ENCODE measurements around the gene HACD4.

HACD4 gene

DNA sequence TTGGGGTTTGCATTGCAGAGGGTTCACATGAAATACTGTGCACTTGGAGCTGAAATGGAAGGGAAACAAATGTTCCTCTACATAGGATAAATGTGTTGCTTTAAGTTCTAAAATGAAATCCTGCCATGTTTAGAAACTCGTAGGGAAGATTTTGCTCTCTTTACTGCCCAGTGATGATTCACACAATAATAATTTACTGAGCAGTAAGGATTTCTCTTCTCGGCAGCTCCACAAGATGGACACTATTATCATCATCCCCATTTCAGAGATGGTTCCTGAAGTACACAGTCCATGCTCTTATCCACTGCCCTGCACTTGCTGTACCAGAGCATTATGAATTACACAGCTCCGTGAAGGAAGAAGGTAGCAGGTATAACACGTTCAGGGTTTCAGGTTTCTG lies 4.1 kb downstream of the HACD4 start:
- H3K4me3 ChIP-seq (ENCODE audit: low read length): no peak overlapping the region
- no peak overlapping the region for H3K27ac ChIP-seq (ENCODE audit: low read length)
- no peak for DNase-seq
- H4K20me1 ChIP-seq (ENCODE audit: insufficient read depth, low read length): no peaks in the 10 kb centered on the region
- H3K4me2 ChIP-seq (ENCODE audit: low read depth, low read length): no peak overlapping the region
- H3K9me3 ChIP-seq (replicated peaks; ENCODE audit: insufficient read depth, low read length): no peaks in the 10 kb centered on the region
- no peaks in the 10 kb centered on the region for H3K4me1 ChIP-seq (ENCODE audit: low read length)
- no peak overlapping the region for H3K9ac ChIP-seq (ENCODE audit: low read length)
- H3K36me3 ChIP-seq (replicated peaks; ENCODE audit: insufficient read depth, low read length): no peaks in the 10 kb centered on the region
- TF ChIP-seq, protein P1, sequence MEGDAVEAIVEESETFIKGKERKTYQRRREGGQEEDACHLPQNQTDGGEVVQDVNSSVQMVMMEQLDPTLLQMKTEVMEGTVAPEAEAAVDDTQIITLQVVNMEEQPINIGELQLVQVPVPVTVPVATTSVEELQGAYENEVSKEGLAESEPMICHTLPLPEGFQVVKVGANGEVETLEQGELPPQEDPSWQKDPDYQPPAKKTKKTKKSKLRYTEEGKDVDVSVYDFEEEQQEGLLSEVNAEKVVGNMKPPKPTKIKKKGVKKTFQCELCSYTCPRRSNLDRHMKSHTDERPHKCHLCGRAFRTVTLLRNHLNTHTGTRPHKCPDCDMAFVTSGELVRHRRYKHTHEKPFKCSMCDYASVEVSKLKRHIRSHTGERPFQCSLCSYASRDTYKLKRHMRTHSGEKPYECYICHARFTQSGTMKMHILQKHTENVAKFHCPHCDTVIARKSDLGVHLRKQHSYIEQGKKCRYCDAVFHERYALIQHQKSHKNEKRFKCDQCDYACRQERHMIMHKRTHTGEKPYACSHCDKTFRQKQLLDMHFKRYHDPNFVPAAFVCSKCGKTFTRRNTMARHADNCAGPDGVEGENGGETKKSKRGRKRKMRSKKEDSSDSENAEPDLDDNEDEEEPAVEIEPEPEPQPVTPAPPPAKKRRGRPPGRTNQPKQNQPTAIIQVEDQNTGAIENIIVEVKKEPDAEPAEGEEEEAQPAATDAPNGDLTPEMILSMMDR (IDR thresholded peaks at IDR 0.05; ENCODE audit: low read length): no peak
- no peak for TF ChIP-seq EZH2 (optimal IDR thresholded peaks at IDR 0.05; ENCODE audit: low read depth, low read length)
- H3K79me2 ChIP-seq (ENCODE audit: low read length): no peaks in the 10 kb centered on the region
- no peaks in the 10 kb centered on the region for H3F3A ChIP-seq (ENCODE audit: insufficient read depth, low read length)
- no peaks in the 10 kb centered on the region for H3K27me3 ChIP-seq (replicated peaks; ENCODE audit: insufficient read depth, low read length)
- H3K9me2 ChIP-seq (replicated peaks; ENCODE audit: insufficient read depth, low read length): no peaks in the 10 kb centered on the region
- no peak overlapping the region for H2AFZ ChIP-seq (ENCODE audit: low read length)

DNA sequence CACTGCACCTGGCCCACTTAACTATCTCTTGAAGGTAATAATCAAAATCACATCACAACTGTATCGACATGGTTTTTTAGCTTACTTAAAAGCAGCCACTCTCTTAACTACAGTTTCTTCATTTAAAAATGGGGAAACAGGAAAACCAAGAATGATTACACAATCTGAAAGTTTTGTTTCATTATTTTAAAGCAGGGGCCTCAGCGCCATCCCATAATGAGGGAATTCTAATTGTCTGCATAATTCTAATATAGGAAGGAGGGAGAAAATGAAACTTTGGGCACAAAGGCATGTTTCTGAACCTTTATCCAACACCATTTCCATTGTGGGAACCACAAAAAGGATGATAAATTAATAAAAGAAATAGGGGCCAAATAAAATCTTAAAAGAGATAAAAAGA lies 7.6 kb downstream of the HACD4 start:
- Histone ChIP-seq H3K4me2 (ENCODE audit: low read depth, low read length) (no peak overlapping the region), H2AFZ (ENCODE audit: low read length) (no peak overlapping the region), H3K27me3 (replicated peaks; ENCODE audit: insufficient read depth, low read length) (no peaks in the 10 kb centered on the region), H3K27ac (ENCODE audit: low read length) (no peak overlapping the region), H3K4me3 (ENCODE audit: low read length) (no peak overlapping the region), H3K36me3 (replicated peaks; ENCODE audit: insufficient read depth, low read length) (no peaks in the 10 kb centered on the region), H3K9me2 (replicated peaks; ENCODE audit: insufficient read depth, low read length) (no peaks in the 10 kb centered on the region), H3K9me3 (replicated peaks; ENCODE audit: insufficient read depth, low read length) (no peaks in the 10 kb centered on the region), H3F3A (ENCODE audit: insufficient read depth, low read length) (no peaks in the 10 kb centered on the region), H4K20me1 (ENCODE audit: insufficient read depth, low read length) (no peaks in the 10 kb centered on the region), H3K79me2 (ENCODE audit: low read length) (no peaks in the 10 kb centered on the region), H3K9ac (ENCODE audit: low read length) (no peak overlapping the region), H3K4me1 (ENCODE audit: low read length) (no peaks in the 10 kb centered on the region)
- TF ChIP-seq, protein P1 (IDR thresholded peaks at IDR 0.05; ENCODE audit: low read length): no peak
- TF ChIP-seq EZH2 (optimal IDR thresholded peaks at IDR 0.05; ENCODE audit: low read depth, low read length) (no peak), EZH2phosphoT487 (IDR thresholded peaks at IDR 0.05; ENCODE audit: low read length) (no peak)
- DNase-seq: no peak

DNA sequence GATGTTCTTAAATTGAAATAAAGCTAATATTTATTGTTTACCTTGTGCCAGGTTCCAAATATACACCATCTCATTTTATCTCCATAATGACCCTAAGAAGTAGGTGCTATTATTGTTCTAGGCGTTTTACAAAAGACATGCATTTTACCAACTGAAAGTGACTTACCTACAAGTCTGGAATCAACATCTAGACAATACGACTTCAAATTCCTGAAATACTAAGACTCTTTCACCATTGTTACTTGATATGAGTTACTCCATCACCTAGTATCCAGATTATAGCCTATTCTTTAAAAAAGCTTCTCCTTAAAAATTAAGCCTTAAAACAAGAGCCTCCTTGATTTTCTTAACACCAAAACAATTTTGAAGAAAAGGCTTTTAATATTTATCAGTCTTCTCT lies 13.3 kb downstream of the HACD4 start:
- no peak overlapping the region for H3K4me2 ChIP-seq (ENCODE audit: low read depth, low read length)
- no peak overlapping the region for H3K4me3 ChIP-seq (ENCODE audit: low read length)
- H3K9ac ChIP-seq (ENCODE audit: low read length): no peak overlapping the region
- H3F3A ChIP-seq (ENCODE audit: insufficient read depth, low read length): no peaks in the 10 kb centered on the region
- H3K79me2 ChIP-seq (ENCODE audit: low read length): no peaks in the 10 kb centered on the region
- H3K9me2 ChIP-seq (replicated peaks; ENCODE audit: insufficient read depth, low read length): no peaks in the 10 kb centered on the region
- H4K20me1 ChIP-seq (ENCODE audit: insufficient read depth, low read length): no peaks in the 10 kb centered on the region
- TF ChIP-seq, protein P1 (IDR thresholded peaks at IDR 0.05; ENCODE audit: low read length): no peak
- no peak for TF ChIP-seq EZH2 (optimal IDR thresholded peaks at IDR 0.05; ENCODE audit: low read depth, low read length)
- TF ChIP-seq EZH2phosphoT487 (IDR thresholded peaks at IDR 0.05; ENCODE audit: low read length): no peak
- no peaks in the 10 kb centered on the region for H3K9me3 ChIP-seq (replicated peaks; ENCODE audit: insufficient read depth, low read length)
- H3K36me3 ChIP-seq (replicated peaks; ENCODE audit: insufficient read depth, low read length): no peaks in the 10 kb centered on the region
- no peaks in the 10 kb centered on the region for H3K27me3 ChIP-seq (replicated peaks; ENCODE audit: insufficient read depth, low read length)
- no peak for DNase-seq
- H2AFZ ChIP-seq (ENCODE audit: low read length): no peak overlapping the region
- H3K27ac ChIP-seq (ENCODE audit: low read length): no peak overlapping the region
- no peaks in the 10 kb centered on the region for H3K4me1 ChIP-seq (ENCODE audit: low read length)

All from MM.1S (cell line).